Panc1 (cell line): Measurements from ENCODE around the gene GPHN. TPM values are rescaled to one million over a fixed set of nuclear protein-coding genes. Genes with fewer than 3 reads are reported as not detected.

Experiments used
- ATAC-seq: fragments of 200-7000 bp; cut with Tn5 transposase; 2 replicates; pipeline ENCODE4 v1.9.1; 2020; ENCODE audit warnings: mild to moderate bottlenecking, moderate library complexity
- BruUV-seq: library from RNA; stranded (reverse); fragments of 400-500 nt; replicated peaks from 2 replicates; lab custom pipeline; 2021; lab: Mats Ljungman, UMichigan
- CTCF ChIA-PET: fragments of 300-600 bp; sonication (Branson Sonifier 250); formaldehyde crosslinking; loops from one replicate; lab custom pipeline; 2022; ENCODE audit warnings: antibody characterized with exemption; lab: Charles Lee
- POLR2A ChIA-PET: fragments of 300-600 bp; sonication (Branson Sonifier 250); formaldehyde crosslinking; loops from one replicate; lab custom pipeline; 2022; ENCODE audit warnings: antibody characterized with exemption; lab: Charles Lee
- DNase-seq: peaks from one replicate; pipeline ENCODE4 v3.0.0-alpha.2; 2010; ENCODE audit warnings: low read depth, low spot score
- H3K27ac ChIP-seq: 2 replicates; pipeline ENCODE4 v1.5.1; 2011; ENCODE audit warnings: mild to moderate bottlenecking, low read length, inconsistent platforms
- H3K27me3 ChIP-seq: fragments of 200-500 bp; sonication (Bioruptor generic); 2 replicates; pipeline ENCODE4 v1.6.0; 2014; ENCODE audit warnings: low read length, inconsistent platforms; ENCODE audit not compliant: control insufficient read depth, insufficient read depth
- H3K36me3 ChIP-seq: fragments of 200-500 bp; sonication (Bioruptor generic); 2 replicates; pipeline ENCODE4 v1.5.1; 2014; ENCODE audit warnings: inconsistent platforms, mild to moderate bottlenecking, low read length, moderate library complexity; ENCODE audit not compliant: control insufficient read depth, insufficient read depth
- H3K4me1 ChIP-seq: 2 replicates; pipeline ENCODE4 v1.5.1; 2011; ENCODE audit warnings: inconsistent platforms, mild to moderate bottlenecking, low read length, moderate library complexity; ENCODE audit not compliant: control insufficient read depth, insufficient read depth
- H3K4me3 ChIP-seq, 2 experiments: 2 replicates each; pipeline ENCODE4 v1.5.1; 2011 to 2012; ENCODE audit warnings: low read depth in 2 of 2, low read length in 2 of 2, mild to moderate bottlenecking in 2 of 2, inconsistent platforms in 1 of 2, moderate library complexity in 1 of 2
- H3K9me3 ChIP-seq: fragments of 200-500 bp; sonication (Bioruptor generic); 2 replicates; pipeline ENCODE4 v1.5.1; 2014; ENCODE audit warnings: low read depth, mild to moderate bottlenecking, inconsistent platforms, low read length, moderate library complexity; ENCODE audit not compliant: control insufficient read depth, insufficient read depth
- CTCF ChIP-seq: fragments of 450-650 bp; IDR thresholded peaks from 2 replicates; pipeline ENCODE4 v1.5.1; 2017; ENCODE audit warnings: mild to moderate bottlenecking
- POLR2AphosphoS5 ChIP-seq: IDR thresholded peaks from 2 replicates; pipeline ENCODE4 v1.6.1; 2012; ENCODE audit warnings: mild to moderate bottlenecking, low read depth, low read length, moderate library complexity
- REST ChIP-seq, 2 experiments: IDR thresholded peaks; 2 replicates each; pipeline ENCODE4 v1.6.1; 2011 to 2012; ENCODE audit warnings: low read depth in 2 of 2, control low read depth in 1 of 2, low read length in 1 of 2, mild to moderate bottlenecking in 1 of 2, moderate library complexity in 1 of 2; ENCODE audit not compliant: insufficient read depth in 1 of 2
- SIN3A ChIP-seq: IDR thresholded peaks from 2 replicates; pipeline ENCODE4 v1.6.1; 2012; ENCODE audit warnings: low read depth, mild to moderate bottlenecking, low read length, moderate library complexity, borderline replicate concordance; ENCODE audit not compliant: insufficient read depth
- TCF7L2 ChIP-seq: IDR thresholded peaks from 2 replicates; pipeline ENCODE4 v1.6.1; 2011; ENCODE audit warnings: mild to moderate bottlenecking, low read depth, low read length, inconsistent platforms
- in situ Hi-C: cut with HindIII; loops from 2 replicates; pipeline ENCODE4 v1.10.0; 2016; ENCODE audit warnings: low sequenced_read_pairs, low pct_unique_long_range_greater_than_20kb
- intact Hi-C: fragments of 100-400 bp; cut with micrococcal nuclease; formaldehyde crosslinking; loops from one replicate; pipeline ENCODE4 v1.10.0; 2022; ENCODE audit not compliant: unreplicated experiment
- total RNA-seq: library from RNA; stranded (reverse); gene quantifications from one replicate; pipeline ENCODE4 v1.2.1, GENCODE V29; 2021; ENCODE audit not compliant: unreplicated experiment

The GPHN gene
- total RNA-seq, 1 experiment from 2014 or later = 26.6 TPM

DNA sequence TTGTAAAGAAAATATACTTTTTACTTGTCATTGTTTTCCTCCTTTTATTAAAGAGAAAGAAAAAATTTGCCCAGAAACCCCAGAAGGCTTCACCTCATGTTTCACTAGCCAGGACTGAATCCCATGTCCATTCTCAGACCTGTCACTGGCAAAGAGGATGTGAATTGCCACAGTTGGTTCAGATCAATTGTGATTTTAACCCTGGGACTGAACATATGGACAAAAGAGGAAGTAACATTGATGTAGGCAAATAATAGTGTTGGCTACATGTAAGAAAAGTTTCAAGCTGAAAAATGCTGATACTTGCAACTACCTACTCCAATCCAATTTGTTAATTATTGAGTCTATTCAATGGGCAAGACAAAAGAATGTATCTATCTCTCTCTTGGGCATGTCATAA is 30.4 kb upstream of the GPHN start:
- intact Hi-C loops (no loop called here), in situ Hi-C loops (no loop called here)
- no peak for TF ChIP-seq TCF7L2
- TF ChIP-seq REST (IDR thresholded peaks at IDR 0.05; ENCODE audit: insufficient read depth in 1 of 2, low read depth in 2 of 2, low read length in 1 of 2) = no peak
- TF ChIP-seq SIN3A = no peak
- TF ChIP-seq POLR2AphosphoS5 = no peak
- TF ChIP-seq CTCF = no peak
- no TSS peak for BruUV-seq
- Histone ChIP-seq H3K27me3 (no peaks in the 10 kb centered on the region), H3K4me3 (no peak overlapping the region), H3K4me1 (no peaks in the 10 kb centered on the region), H3K27ac (no peak overlapping the region), H3K9me3 (no peaks in the 10 kb centered on the region), H3K36me3 (no peaks in the 10 kb centered on the region)
- ATAC-seq = no peak
- ChIA-PET CTCF (no interaction called here), POLR2A (no interaction called here)
- no peak for DNase-seq

DNA sequence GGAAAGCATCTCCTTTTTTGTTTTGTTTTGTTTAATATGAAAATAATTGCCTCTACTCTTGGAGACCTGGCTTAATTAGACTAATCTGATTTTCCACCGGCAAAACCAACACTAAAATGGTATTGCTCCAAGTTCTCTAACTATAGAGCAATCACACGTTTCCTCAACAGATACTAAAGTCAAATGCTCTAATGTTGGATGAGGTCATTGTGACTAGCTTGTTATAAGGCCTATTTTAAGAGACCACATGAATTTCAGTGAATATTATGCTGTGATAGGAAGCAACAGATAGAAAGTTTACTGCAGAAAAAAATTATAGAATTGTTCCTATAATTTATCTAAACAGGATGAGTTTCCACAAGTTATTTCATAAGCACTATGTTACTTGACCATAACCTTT is 25.1 kb upstream of the GPHN start:
- ATAC-seq (no peak), DNase-seq (no peak)
- no peak overlapping the region for H3K4me3 ChIP-seq
- no peak for TF ChIP-seq SIN3A
- no peak for TF ChIP-seq REST (IDR thresholded peaks at IDR 0.05; ENCODE audit: insufficient read depth in 1 of 2, low read depth in 2 of 2, low read length in 1 of 2)
- TF ChIP-seq CTCF = no peak
- no peak for TF ChIP-seq POLR2AphosphoS5
- no peak for TF ChIP-seq TCF7L2
- H3K27ac ChIP-seq = no peak overlapping the region
- H3K9me3 ChIP-seq = no peaks in the 10 kb centered on the region
- POLR2A ChIA-PET = interaction anchor here (0.6 kb wide), 1 partner anchor 671 kb away, joined by 3 read pairs; no protein-coding TSS in a partner anchor
- CTCF ChIA-PET = no interaction called here
- no TSS peak for BruUV-seq
- no peaks in the 10 kb centered on the region for H3K27me3 ChIP-seq
- no peaks in the 10 kb centered on the region for H3K36me3 ChIP-seq
- in situ Hi-C loops = no loop called here
- intact Hi-C loops = no loop called here
- no peaks in the 10 kb centered on the region for H3K4me1 ChIP-seq
